GM20431 (cell line): ENCODE measurements around the gene ANTKMT.

Source experiments
- in situ Hi-C: fragments of 300-500 bp; cut with MseI, MboI; formaldehyde crosslinking; loops from one replicate; pipeline ENCODE4 v1.15.0; 2020; ENCODE audit warnings: low sequenced_read_pairs; ENCODE audit not compliant: unreplicated experiment

ANTKMT gene

GRCh38 chr16:754656-755055, 33.7 kb downstream of the ANTKMT start:
- in situ Hi-C loops = no loop called here

DNA sequence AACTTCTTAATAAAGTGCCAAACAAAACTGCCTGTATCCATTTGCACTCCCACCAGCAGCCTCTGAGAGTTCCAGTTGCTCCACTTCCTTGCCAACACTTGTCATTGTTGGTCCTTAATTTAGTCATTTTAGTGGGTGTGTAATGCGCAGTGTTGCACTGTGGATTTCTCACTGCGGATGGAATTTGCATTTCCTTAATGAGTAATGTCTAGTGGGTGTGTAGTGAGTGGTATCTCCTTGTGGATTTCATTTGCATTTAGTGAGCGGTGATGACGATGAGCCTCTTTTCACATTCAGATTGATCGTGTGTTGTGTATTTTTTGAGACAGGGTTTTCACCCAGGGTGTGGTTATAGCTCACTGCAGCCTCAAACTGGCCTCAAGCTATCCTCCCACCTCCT, 35.5 kb downstream of the ANTKMT start:
- in situ Hi-C loops = no loop called here

DNA sequence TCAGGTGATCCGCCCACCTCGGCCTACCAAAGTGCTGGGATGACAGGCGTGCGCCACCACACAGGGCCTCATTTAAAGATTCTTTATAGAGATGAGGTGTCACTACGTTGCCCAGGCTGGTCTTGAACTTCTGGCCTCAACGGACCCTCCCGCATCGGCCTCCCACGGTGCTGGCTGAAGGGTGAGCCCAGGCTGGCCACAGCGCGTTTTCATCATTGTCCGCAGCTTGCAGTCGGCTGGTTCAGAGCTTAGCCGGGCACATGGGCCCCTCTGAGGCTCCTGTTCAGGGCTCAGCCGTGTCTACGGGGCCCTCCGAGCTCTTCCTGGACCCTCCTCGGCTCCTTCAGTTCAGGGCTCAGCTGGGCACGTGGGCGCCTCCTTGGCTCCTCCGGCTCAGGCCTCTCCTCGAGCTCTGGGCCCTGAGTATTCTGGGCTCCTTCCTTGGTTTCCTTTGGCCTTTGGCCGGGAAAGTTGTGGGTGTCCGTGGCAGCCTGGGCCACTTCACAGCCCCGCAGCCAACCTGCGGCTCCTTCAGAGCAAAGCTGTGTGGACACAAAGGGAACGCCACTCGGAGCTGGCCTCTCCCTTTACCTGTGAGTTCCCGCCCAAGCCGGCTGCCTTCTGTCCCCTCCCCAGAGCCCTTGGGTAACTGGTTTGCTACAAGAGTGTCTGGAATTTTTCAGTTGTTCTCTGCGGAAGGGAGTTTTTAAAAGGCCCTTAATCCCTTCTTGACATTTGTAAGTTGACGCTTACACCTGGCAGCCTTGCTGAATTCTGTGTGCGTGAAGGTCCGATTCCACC, 38.4 kb downstream of the ANTKMT start:
- in situ Hi-C loops = no loop called here

- in situ Hi-C loops = no loop called here
Observed at GRCh38 chr16:760065-760464, 39.1 kb downstream of the ANTKMT start.

- in situ Hi-C loops = no loop called here
Observed at GRCh38 chr16:760545-761343, 39.8 kb downstream of the ANTKMT start, which contains the start of gene MSLN. MSLN (plus strand) TSS chr16:760734; CDS start chr16:762681, 1,947 bp downstream.

DNA sequence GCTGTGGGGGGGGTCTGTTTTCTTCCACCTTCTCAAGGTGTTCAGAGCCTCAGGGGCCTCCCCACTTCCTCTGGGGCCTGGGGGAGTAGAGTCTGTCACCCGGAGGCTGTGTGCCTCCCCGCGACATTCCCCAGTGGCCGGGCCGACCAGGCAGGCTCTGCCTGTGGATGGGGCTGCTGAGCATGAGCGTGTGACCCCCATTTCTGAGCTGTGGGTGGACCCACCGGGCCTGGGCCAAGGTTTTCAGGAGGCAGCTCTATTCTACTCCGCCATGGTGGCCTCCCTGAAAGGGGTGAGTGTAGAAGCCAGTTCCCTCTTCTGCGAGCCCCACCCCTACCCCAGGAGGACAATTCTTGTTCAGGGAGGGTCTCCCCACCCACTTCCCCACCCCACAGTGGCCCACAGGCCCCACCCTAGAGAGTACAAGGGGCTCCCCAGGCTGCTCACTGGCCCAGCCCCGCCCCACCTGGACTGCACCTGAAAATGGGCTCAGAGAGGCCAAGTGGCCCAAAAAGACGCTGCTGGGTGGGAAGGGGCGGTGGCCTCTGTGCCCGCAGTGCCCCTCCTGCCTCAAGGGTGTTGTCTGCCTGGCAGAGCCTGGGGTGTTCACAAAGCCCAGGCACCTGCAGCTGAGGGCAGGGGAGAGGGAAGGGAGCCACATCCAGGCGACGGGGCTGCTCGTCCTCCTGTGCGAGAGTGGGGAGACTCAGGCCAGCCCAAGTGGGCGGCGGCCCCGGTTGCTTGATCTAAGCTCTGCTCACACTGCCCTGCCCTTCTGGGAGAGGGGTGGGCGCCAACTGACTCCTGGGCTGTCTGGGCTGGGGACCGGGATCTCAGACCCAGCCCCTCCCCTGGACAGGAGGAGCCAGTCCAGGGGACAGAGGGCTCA, 40.9 kb downstream of the ANTKMT start:
- in situ Hi-C loops = no loop called here

DNA sequence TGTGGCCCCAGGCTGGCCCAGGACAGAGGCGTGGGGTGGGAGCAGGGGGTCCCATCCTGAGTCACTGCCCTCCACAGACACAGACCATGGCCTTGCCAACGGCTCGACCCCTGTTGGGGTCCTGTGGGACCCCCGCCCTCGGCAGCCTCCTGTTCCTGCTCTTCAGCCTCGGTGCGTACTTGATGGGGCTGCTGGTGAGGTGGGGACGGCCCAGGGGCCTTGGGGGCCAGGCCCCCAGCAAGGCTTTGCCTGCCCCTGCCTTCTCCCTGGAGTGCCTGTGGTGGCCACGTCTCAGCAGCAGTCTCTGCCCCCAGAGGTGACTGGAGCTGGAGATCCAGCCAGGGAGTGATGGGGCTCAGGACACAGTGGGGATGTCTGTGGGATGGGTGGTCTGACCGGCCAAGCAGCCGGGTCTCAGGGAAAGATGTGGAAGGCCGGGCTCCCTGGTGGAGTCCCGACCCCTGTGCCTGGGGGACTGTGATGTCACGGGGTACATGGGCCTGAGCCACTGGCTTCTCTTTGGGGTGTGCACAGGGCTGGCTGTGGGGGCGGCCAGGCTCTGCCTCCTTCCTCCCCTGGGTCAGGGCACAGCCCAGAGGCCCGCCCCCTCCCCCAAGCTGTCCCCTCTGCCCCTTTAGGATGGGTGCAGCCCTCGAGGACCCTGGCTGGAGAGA, 41.8 kb downstream of the ANTKMT start:
- in situ Hi-C loops = no loop called here

GRCh38 chr16:763369-764183, 42.6 kb downstream of the ANTKMT start:
- in situ Hi-C loops = no loop called here

- in situ Hi-C loops = no loop called here
Observed at GRCh38 chr16:764184-764750, 43.3 kb downstream of the ANTKMT start.

- in situ Hi-C loops = no loop called here
Observed at GRCh38 chr16:764848-765487, 44.0 kb downstream of the ANTKMT start.

GRCh38 chr16:765488-765865, 44.5 kb downstream of the ANTKMT start:
- in situ Hi-C loops = no loop called here

GRCh38 chr16:766008-766819, 45.3 kb downstream of the ANTKMT start:
- in situ Hi-C loops = no loop called here

DNA sequence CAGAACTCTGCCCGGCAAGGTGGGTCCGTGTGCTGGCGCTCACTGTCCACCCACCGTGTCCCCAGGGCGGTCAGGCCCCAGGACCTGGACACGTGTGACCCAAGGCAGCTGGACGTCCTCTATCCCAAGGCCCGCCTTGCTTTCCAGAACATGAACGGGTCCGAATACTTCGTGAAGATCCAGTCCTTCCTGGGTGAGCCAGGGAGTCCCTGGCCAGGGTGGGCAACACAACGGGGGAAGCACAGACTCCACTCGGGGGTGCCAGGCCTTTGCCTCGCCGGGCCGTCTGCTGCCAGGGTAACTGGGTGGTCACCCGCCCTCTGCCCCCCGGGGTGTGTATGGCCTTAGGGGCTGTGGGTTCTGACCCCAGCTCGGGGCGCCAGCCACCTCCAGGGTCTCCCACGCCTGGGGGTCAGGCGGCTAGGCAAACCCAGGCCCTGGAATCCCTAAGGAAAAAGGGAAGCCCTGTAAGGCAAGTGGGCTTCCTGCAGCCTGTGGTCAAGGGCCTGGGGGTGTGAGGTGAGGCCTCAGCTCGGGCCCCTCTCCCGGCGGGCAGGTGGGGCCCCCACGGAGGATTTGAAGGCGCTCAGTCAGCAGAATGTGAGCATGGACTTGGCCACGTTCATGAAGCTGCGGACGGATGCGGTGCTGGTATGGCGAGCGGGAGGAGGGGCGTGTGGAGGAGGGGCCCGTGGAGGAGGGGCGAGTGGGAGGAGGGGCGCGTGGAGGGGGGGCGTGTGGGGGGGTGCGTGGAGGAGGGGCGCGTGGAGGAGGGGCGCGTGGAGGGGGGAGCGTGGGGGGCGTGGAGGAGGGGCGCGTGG, 46.1 kb downstream of the ANTKMT start:
- in situ Hi-C loops = no loop called here

DNA sequence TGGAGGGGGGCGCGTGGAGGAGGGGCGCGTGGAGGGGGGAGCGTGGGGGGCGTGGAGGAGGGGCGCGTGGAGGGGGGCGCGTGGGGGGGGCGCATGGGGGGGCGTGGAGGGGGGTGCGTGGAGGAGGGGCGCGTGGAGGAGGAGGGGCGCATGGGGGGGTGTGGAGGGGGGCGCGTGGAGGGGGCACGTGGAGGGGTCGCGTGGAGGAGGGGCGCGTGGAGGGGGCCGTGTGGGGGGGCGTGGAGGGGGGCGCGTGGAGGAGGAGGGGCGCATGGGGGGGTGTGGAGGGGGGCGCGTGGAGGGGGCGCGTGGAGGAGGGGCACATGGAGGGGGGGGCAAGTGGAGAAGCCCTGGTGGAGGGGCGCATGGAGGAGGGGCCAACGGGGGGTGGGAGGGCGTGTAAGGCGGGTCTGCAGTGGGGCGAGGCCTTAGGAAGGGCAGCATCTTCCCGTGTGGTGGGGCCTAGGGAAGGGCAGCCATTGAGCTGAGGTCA, 46.8 kb downstream of the ANTKMT start:
- in situ Hi-C loops = no loop called here

DNA sequence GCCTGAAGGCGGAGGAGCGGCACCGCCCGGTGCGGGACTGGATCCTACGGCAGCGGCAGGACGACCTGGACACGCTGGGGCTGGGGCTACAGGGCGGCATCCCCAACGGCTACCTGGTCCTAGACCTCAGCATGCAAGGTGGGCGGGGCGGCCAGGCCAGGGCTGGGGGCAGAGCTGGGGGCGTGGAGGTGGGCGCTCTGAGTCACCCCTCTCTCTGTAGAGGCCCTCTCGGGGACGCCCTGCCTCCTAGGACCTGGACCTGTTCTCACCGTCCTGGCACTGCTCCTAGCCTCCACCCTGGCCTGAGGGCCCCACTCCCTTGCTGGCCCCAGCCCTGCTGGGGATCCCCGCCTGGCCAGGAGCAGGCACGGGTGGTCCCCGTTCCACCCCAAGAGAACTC, 47.5 kb downstream of the ANTKMT start:
- in situ Hi-C loops = no loop called here

DNA sequence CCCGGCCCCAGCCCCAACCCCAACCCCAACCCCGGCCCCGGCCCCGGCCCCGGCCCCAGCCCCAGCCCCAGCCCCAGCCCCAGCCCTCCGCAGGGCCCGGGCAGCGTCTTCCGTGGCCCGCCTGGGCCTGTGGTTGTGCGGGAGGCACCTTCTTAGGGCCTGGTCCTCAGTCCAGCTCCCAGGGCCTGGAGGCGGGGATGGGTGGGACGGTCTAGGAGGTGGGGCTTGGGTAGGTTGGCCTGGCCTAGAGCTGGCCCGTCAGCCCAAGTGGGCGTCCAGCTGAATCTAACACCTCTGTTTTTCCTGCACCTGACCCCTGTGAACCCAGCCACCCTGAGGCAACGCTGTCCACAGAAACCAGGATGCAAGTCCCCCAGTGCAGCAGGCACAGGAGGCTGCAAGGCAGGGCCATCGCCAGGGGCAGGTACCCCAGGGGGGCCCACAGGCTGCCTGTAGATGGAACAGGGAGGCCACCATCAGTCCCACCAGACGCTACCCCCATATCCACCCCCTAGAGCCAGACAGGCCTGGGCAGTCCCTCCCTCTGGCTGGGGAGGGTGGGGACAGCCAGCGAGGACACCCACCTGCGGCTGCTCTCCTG, 48.3 kb downstream of the ANTKMT start:
- in situ Hi-C loops = no loop called here
